Fibroblast of the aortic adventitia (primary cell): ENCODE measurements around the gene EXOSC2. TPM values are rescaled to one million over a fixed set of nuclear protein-coding genes. Genes with fewer than 3 reads are reported as not detected.

ENCODE experiments used
- DNase-seq: peaks from one replicate; pipeline ENCODE4 v3.0.0-alpha.2; 2010; ENCODE audit warnings: low read depth
- H3K4me3 ChIP-seq: 2 replicates; pipeline ENCODE4 v1.5.1; 2011; ENCODE audit warnings: low read depth, mild to moderate bottlenecking, control low read depth, low read length, moderate library complexity
- total RNA-seq: library from RNA; depleted of rRNA; stranded (reverse); fragments of >200 nt; gene quantifications from 2 replicates; pipeline ENCODE4 v1.2.3, GENCODE V29; 2012; ENCODE audit warnings: low replicate concordance
- TF ChIP-seq, protein P1 (sequence below): IDR thresholded peaks from 2 replicates; pipeline ENCODE4 v1.5.1; 2011; ENCODE audit warnings: mild to moderate bottlenecking, low read length, control low read depth, inconsistent platforms; ENCODE audit not compliant: insufficient read depth

Gene EXOSC2
- total RNA-seq, 1 donor: 31.5 TPM

GRCh38 chr9:130718562-130718961, 25.0 kb downstream of the EXOSC2 start:
- no peak overlapping the region for H3K4me3 ChIP-seq
- DNase-seq: no peak
- TF ChIP-seq, protein P1, sequence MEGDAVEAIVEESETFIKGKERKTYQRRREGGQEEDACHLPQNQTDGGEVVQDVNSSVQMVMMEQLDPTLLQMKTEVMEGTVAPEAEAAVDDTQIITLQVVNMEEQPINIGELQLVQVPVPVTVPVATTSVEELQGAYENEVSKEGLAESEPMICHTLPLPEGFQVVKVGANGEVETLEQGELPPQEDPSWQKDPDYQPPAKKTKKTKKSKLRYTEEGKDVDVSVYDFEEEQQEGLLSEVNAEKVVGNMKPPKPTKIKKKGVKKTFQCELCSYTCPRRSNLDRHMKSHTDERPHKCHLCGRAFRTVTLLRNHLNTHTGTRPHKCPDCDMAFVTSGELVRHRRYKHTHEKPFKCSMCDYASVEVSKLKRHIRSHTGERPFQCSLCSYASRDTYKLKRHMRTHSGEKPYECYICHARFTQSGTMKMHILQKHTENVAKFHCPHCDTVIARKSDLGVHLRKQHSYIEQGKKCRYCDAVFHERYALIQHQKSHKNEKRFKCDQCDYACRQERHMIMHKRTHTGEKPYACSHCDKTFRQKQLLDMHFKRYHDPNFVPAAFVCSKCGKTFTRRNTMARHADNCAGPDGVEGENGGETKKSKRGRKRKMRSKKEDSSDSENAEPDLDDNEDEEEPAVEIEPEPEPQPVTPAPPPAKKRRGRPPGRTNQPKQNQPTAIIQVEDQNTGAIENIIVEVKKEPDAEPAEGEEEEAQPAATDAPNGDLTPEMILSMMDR: no peak

DNA sequence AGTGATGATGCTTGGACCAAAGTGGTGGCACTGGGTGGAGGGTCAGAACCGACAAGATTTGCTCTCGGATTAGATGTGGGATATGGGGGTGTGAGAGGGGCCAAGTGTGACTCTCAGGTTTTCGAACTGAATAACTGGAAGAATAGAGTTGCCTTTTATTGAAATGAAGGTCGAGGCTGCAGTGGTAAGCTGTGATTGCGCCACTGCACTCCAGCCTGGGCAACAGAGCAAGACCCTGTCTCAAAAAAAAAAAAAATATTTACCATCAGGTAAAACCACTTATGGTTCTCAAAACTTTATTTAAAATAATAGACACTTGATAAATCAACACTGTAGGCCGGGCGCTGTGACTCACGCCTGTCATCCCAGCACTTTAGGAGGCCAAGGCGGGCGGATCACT, 27.2 kb downstream of the EXOSC2 start:
- no peak overlapping the region for H3K4me3 ChIP-seq
- DNase-seq: no peak
- TF ChIP-seq, protein P1: no peak

DNA sequence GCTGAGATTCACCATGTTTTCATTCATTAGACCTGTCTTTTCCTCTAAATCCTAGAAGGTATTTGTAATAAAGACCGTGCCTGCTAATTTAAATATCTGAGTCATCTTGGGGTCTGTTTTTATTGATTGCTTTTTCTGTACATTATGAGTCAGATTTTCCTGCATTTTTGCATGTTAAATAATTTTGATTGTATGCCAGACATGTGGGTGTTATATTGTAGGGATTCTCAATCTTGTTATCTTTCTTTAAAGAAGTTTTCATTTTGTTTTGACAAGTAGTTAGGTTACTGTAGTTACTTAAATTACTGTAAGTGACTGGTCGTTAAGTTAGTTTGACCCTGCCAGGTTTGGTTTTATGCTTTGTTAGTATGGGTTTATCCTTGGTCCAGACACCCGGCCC, 35.1 kb downstream of the EXOSC2 start:
- TF ChIP-seq, protein P1: no peak
- no peak overlapping the region for H3K4me3 ChIP-seq
- DNase-seq: peak; percentile 44

DNA sequence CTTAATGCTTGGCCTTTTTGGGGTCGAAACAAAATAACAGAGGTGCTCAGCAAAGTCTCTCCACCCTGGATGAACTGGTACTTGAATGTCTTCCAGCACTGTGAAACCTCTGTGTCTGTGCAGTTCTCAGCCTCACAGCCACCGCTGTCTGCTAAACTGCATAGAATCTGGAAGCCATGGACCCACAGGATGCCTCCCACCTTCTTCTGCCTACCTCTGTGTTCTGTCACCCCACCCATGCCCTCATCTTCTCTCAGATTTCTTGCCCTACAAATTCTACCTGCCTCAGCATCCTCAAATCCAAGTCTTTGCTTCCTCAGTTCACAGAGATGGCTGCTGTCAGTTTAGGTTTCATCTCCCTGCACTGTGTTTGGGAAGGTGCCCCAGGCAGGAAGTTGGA, 35.6 kb downstream of the EXOSC2 start:
- DNase-seq: no peak
- H3K4me3 ChIP-seq: no peak overlapping the region
- TF ChIP-seq, protein P1: no peak

GRCh38 chr9:130731355-130731754, 37.8 kb downstream of the EXOSC2 start:
- TF ChIP-seq, protein P1: no peak
- no peak for DNase-seq
- H3K4me3 ChIP-seq: no peak overlapping the region

DNA sequence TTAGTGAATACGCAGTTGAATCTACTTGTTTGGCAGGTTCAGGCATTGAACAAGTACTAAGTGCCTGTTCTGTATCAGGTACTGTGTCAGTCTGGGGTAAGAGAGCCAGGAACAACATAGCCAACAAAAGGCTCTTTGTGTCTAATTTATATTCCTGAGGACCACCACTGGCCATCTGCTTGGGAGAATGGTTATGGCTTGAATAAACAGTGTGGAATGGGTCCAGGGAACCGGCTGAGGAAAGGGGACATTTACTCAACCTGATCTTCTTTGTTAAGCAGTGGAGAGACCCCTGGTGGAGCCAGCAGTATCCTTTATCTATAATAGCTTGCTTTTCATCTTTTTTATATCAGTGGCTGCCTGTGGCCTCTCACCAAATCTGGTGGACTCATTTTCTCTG, 38.6 kb downstream of the EXOSC2 start:
- no peak overlapping the region for H3K4me3 ChIP-seq
- no peak for DNase-seq
- TF ChIP-seq, protein P1: no peak

DNA sequence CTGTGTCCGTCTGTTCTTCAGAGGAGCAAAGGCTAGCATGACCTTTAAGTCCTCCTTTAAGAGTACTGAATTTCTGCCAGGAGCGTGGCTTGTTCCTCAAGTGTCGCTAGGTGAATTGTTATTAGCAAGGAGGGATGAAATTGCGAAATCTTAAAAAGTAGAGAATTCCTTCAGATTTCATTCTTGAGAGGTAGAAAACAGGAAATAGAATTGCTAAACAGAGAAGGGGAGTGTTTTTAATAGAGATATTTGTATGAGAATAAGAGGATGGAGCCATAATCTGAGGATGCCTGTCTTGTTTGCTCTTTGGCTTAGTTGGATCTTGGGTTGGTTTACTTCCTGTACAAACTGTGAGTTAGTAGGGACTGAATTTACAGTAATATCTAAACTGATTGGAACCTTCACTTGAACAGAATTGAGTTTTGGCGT, 39.2 kb downstream of the EXOSC2 start:
- TF ChIP-seq, protein P1: no peak
- peak; percentile 36 for DNase-seq
- H3K4me3 ChIP-seq: no peak overlapping the region
